NCI-H2227 (cell line): Measurements from ENCODE around the gene DMRTB1.
A peak's percentile ranks its signal among the peaks of the same experiment; 100 is the strongest.

Source experiments
- DNase-seq: peaks from one replicate; lab custom pipeline; 2025; ENCODE audit not compliant: unreplicated experiment; lab: John Stamatoyannopoulos, UW

Gene DMRTB1

DNA sequence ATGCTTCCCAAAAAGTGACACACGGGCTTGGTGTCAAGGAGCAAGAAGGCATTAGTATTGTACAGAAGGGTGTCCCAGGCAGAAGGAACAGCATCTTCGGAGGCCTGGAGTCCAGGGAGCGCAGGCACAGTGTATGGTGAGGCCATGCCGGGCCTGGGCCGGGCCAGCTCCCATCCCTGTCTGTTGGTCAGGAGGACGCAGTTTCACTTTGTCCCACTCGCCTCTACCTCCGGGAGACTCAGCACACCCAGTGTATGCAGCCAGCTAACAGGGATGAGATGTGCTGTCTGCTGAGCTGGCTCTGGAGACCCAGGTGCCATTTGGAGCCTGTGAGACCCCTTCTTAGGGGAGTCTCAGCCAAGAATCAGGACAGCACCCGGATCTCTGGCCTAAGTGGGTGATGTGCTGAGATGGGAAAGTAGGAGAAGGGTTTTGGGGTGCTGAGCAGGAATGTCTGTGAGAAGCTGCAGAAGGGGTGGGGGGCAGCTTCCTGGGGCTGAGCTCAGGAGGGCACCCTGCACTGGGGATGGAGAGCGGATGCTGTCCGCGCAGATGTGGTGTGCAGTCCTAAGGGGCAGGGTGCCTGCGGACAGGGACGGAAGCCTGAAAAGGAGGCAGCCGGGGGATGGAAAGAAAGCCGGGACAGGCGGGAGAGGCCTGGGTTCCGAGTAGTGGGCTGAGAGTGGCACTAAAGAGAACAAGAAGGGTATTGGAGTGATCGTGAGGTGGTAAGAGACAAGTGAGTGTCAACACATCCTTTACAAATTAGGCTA, 25.7 kb downstream of the DMRTB1 start:
- DNase-seq = no peak

DNA sequence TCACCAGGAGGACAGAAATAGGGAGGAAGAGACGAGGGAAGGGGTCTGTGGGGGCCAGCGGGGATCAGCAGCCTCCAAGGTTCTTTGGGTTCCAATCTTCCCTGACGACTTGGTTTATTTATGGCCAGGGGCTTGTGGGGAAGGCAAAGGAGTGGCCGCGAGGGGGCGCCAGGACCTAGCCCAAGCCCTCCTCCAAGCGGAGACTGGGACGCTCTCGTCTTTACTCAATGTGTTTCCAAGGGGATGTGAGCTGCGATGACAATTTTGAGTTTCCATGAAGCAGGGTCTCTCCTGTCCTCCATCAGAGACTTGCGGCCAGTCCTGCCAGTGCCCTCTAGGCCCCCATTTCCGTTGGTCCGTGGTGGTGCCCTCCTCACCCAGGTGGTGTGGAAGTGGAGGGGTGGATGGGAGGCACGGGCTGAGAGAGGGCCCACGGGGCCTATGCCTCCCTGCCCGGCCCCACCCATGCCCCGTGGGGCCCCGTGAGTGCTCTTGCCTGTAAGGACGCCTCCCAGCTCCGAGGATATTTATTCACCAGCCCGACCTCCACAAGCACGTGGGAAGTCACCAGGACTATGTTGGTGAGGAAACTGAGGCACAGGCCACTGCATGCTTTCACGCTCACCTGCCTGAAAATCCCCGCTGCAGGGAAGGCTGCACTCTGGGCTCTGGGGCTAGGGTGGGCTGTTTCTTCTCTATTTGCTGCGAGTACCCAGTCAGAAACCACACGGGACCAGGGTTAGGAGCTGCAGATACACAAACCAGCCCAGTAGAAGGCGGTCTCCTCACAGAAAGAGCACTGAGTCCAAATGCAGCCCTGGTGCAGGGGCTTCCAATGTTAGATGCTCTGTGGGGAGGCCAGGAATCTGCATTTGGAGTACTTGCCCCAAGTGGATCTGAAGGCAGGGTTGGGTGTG, 26.5 kb downstream of the DMRTB1 start:
- DNase-seq = peak; percentile 90

DNA sequence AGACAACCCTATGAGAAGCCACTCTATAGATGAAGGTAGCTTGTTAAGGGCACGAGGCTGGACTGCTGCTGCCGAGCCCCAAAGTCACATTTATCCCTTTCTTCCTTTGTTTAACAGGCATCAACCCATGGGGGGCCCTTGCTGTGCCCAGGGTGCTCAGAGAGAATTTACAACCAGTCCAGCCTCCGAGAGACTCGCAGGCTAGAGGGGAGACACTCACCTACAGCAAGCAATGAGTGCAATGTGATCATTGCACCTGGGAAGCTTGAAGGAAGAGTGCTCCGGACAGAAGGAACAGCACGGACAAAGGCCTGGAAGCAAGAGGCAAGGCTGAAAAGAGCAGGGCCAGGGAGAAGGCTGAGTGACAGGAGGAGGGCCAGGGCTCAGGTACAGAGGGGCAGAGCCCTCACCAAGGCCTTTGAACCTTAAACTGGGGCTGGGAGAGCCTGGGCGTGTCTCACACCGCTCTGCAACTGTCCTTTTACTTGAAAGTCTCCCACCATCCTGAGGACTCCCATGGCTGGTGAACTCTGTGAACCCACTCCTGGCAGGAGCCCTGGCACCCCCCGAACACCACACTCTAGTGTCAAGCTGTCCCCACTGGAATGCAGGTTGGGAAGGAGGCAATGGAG, 27.3 kb downstream of the DMRTB1 start:
- DNase-seq = no peak

DNA sequence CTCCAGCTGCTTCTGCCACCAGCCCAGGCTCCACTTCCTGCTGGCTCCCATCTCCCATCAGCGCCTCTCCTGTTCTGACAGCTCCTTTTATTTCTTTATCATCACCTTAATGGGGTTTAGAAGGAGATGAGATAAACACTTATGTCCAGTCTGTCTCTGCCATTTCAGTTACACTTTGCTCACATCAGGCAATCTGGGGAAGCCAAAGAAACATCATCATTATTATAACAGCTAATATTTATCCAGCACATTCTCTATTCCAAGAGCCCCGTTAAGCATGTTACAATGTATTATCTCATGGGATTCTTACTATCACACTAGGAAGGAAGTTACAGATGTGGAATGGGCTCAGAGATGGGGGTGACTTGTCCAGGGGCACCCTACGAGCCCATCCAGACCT, 31.2 kb downstream of the DMRTB1 start:
- no peak for DNase-seq

DNA sequence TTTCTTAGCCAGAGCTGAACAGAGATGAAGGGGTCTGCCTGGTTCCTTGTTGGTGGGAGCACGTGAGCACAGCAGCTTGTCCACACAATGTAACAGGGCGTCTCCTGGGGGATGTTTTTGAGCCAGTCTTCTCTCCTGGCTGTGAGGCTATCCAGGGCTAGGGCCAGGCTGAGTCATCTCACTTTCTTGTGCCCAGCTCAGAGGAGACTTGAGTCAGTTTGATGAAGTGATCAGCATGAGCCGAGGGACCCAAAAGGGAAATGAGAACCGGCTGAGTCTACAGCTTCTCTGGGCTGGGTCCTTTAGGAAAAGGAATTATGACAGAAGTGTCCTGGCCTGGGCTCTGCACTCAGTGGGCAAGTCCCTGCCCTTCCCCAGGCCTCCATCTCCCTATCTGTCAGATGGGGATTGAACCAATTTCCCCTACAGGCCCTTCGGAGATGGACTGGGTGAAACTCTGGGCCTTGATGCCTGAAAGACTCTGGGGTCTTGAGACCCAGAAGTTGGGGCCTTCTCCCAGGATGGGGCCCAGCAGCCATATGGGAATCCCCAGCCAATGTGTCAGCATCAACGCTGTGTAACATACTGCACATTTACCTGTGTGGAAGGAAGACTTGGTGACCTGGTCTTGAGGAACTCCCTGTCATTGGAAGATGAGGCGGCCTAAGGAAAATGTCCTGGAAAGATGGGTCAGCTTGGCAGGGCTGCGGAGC, 36.6 kb downstream of the DMRTB1 start:
- no peak for DNase-seq

- no peak for DNase-seq
Observed at GRCh38 chr1:53498555-53499131, 39.4 kb downstream of the DMRTB1 start.

DNA sequence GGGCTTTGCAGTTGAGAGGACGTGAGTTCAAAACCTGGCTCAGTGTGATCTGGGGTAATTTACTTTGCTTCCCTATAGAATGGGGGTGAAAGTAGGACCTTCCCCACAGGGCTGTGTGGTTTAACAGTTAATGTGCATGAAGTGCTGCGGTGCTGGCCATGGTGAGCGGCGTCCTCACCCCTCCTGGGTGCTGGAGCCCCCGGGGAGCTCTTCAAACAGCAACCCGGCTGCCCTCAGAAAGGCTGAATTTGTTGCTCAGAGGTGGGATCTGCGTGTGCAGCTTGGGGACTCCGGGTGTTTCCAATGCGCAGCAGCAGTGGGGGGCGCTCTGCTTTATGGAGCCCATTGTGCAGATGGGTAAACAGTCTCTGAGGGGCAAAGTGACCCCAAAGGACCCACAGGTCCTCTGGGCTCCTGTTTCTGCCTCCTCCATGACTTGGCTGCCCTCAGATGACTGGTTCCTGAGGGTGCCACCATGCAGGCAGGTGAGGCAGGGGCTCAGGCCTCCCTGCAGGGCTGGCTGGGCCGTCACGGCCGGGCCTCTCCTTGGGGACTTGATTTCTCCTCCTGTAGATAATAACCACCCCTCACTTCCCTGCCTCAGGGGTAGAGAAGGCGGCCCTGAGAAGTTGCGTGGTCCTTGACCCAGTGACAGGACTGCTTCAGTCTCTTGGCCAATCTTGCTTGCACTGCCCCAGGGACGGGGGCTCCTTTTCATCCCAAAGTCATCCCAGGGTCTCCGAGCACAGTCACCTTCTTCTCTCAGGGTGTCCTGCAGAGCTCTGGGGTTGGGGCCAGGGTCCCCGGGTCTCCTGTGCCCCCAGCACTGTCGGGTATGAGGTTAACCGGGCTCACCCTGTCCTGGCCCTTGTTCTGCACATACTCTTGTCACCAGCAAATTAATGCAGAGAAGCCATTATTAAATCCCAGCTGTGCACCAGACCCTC, 40.3 kb downstream of the DMRTB1 start:
- no peak for DNase-seq

DNA sequence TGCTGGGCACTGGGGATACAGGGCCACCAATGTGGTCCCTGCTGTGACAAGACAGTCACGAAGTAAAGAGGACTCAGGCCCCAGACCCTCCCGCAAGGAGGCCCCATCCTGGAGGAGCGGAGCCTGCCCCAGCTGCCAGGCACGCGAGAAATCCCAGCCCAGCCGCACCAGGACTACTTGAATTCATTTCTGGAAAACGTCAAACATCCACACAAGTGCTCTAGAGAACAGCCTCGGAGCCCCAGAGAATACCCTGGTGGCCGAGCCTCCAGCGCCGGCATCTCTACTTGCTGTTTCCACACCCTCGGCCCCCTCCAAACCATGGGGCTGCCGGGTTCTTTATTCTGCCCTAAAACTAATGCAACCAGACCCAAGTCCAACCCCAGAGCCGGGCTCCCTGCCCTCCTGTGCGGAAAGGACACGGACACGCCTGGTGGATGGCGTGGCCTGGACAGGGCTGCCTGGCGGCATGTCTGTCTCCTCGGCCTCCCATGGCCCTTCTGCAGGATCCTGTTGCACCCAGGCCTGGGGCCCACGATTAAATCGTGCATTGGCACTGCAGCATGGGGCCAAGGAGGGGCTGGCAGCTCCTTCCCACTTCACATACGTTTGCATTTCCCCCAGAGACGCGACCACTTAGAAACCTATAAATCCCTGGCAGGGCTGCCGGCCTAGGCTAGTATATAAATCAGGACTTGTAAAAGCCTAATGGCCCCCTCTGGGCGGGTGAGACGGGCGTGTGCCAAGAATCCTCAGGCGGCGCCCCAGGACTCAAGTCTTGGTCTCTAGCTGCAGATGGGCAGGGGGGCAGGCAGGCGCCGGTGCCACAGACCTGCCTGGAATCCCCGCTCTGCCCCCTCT, 41.2 kb downstream of the DMRTB1 start:
- DNase-seq = no peak

GRCh38 chr1:53501065-53502005, 42.1 kb downstream of the DMRTB1 start:
- no peak for DNase-seq

DNA sequence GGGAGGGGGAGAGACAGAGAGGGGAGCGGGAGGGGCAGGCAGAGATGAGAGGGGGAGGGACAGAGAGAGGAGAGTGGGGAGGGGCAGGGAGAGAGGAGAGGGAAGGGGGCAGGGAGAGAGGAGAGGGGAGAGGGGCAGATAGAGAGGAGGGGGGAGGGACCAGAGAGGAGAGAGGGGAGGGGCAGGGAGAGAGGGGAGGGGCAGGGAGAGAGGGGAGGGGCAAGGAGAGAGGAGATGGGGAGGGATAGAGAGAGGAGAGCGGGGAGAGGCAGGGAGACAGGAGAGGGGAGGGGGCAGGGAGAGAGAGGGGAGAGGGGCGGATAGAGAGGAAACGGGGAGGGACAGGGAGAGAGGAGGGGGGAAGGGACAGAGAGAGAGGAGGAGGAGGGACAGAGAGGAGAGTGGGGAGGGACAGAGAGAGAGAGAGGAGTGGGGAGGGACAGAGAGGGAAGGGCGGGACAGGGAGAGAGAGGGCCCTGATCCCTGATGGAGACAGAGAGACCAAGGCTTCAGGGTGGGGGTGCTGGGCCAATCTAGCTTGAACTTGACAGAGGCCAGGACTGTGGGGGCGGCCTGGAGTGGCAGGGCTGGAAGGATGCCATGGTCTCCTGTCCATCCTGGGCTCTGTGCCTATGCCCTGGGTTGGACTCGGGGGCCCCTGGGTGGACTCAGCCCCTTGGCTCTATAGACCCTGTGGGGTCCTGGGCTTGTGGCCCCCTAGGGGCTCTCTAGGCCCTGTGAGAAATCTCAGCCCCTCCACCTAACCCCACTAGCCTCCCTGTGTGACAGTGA, 43.6 kb downstream of the DMRTB1 start:
- no peak for DNase-seq

GRCh38 chr1:53503433-53504217, 44.4 kb downstream of the DMRTB1 start:
- DNase-seq = peak; percentile 13

DNA sequence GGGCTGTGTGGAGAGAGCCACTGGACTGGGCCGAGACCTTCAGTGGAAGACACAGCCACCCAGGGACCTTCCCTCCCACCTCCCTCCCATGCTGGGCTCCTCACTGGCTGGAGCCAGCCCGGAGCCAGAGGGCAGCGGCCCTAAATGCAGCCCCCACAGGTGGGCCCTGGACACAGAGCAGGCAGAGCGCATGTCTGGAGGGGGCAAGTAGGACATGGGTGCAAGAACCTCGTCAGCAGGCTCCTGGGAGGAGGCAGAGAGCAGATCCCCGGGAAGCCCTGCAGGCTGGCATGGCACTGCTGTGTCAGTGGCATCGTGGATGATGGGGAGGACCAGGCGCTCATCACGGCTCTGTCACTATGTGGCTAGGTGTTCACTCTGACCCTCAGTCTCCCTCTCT, 45.7 kb downstream of the DMRTB1 start:
- no peak for DNase-seq

- no peak for DNase-seq
Observed at GRCh38 chr1:53505401-53505800, 46.2 kb downstream of the DMRTB1 start.

GRCh38 chr1:53505891-53506290, 46.7 kb downstream of the DMRTB1 start:
- DNase-seq = no peak

GRCh38 chr1:53506355-53507050, 47.3 kb downstream of the DMRTB1 start:
- DNase-seq = no peak
